Calu3 (cell line): Measurements from ENCODE around the gene MVK. TPM values are rescaled to one million over a fixed set of nuclear protein-coding genes. Genes with fewer than 3 reads are reported as not detected.

ENCODE experiments used
- BruUV-seq: library from RNA; stranded (reverse); fragments of 400-500 nt; replicated peaks from 2 replicates; lab custom pipeline; 2021; lab: Mats Ljungman, UMichigan
- CTCF ChIA-PET: fragments of 300-600 bp; sonication (Branson Sonifier 250); formaldehyde crosslinking; loops from one replicate; lab custom pipeline; 2022; ENCODE audit warnings: antibody characterized with exemption; lab: Charles Lee
- DNase-seq: peaks from one replicate; pipeline ENCODE4 v3.0.0; 2022
- H3K27ac Mint-ChIP-seq: one replicate; pipeline ENCODE4 v1.8.0; 2022; ENCODE audit warnings: mixed read lengths; ENCODE audit not compliant: unreplicated experiment
- H3K27me3 Mint-ChIP-seq: one replicate; pipeline ENCODE4 v1.8.0; 2022; ENCODE audit warnings: mixed read lengths; ENCODE audit not compliant: unreplicated experiment
- H3K36me3 Mint-ChIP-seq: one replicate; pipeline ENCODE4 v1.8.0; 2022; ENCODE audit warnings: mild to moderate bottlenecking, moderate library complexity, mixed read lengths; ENCODE audit not compliant: insufficient read depth, unreplicated experiment
- H3K4me1 Mint-ChIP-seq: one replicate; pipeline ENCODE4 v1.8.0; 2022; ENCODE audit warnings: mild to moderate bottlenecking, low read depth, mixed read lengths; ENCODE audit not compliant: unreplicated experiment
- H3K4me3 Mint-ChIP-seq: one replicate; pipeline ENCODE4 v1.8.0; 2022; ENCODE audit warnings: mild to moderate bottlenecking, low read depth, moderate library complexity, mixed read lengths; ENCODE audit not compliant: unreplicated experiment
- H3K9me3 Mint-ChIP-seq: one replicate; pipeline ENCODE4 v1.8.0; 2022; ENCODE audit warnings: low read depth, mixed read lengths; ENCODE audit not compliant: unreplicated experiment
- intact Hi-C: fragments of 100-400 bp; cut with micrococcal nuclease; formaldehyde crosslinking; loops from one replicate; pipeline ENCODE4 v1.10.0; 2022; ENCODE audit not compliant: unreplicated experiment
- total RNA-seq: library from RNA; stranded (reverse); gene quantifications from 2 replicates; pipeline ENCODE4 v1.2.3, GENCODE V29; 2022
- TF ChIP-seq, protein P1 (sequence below): fragments of 200-600 bp; IDR thresholded peaks from one replicate; pipeline ENCODE4 v1.8.0; 2022; ENCODE audit warnings: antibody characterized with exemption; ENCODE audit not compliant: unreplicated experiment

MVK gene
- total RNA-seq, 1 experiment from 2014 or later: 41.6 TPM

DNA sequence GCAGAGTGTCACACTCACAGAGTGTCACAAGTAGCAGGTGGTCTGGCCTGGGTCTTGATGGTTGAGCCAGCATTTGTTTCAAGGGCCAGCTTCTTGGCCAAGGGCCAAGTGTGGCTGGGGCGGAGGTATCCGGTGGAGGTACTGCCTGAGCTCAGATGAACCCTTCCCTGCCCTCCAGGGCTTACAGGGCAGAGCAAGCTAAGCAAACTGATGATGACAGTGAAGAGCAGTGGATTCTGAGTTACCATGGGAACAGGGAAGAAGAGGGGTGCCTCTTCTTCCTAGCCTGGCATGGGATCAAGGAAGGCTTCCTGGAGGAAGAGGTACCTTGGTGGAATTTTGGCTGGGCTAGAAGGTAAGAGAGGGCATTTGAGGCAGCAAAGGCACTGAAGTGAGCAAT lies 35.7 kb downstream of the MVK start:
- H3K36me3 Mint-ChIP-seq: no peaks in the 10 kb centered on the region
- H3K9me3 Mint-ChIP-seq: no peaks in the 10 kb centered on the region
- peaks cover 98% of the 10 kb centered on the region for H3K27me3 Mint-ChIP-seq
- intact Hi-C loops: no loop called here
- BruUV-seq: no TSS peak
- TF ChIP-seq, protein P1, sequence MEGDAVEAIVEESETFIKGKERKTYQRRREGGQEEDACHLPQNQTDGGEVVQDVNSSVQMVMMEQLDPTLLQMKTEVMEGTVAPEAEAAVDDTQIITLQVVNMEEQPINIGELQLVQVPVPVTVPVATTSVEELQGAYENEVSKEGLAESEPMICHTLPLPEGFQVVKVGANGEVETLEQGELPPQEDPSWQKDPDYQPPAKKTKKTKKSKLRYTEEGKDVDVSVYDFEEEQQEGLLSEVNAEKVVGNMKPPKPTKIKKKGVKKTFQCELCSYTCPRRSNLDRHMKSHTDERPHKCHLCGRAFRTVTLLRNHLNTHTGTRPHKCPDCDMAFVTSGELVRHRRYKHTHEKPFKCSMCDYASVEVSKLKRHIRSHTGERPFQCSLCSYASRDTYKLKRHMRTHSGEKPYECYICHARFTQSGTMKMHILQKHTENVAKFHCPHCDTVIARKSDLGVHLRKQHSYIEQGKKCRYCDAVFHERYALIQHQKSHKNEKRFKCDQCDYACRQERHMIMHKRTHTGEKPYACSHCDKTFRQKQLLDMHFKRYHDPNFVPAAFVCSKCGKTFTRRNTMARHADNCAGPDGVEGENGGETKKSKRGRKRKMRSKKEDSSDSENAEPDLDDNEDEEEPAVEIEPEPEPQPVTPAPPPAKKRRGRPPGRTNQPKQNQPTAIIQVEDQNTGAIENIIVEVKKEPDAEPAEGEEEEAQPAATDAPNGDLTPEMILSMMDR: no peak
- H3K4me1 Mint-ChIP-seq: no peaks in the 10 kb centered on the region
- CTCF ChIA-PET: no interaction called here
- H3K4me3 Mint-ChIP-seq: no peak overlapping the region
- DNase-seq: no peak
- no peak overlapping the region for H3K27ac Mint-ChIP-seq

DNA sequence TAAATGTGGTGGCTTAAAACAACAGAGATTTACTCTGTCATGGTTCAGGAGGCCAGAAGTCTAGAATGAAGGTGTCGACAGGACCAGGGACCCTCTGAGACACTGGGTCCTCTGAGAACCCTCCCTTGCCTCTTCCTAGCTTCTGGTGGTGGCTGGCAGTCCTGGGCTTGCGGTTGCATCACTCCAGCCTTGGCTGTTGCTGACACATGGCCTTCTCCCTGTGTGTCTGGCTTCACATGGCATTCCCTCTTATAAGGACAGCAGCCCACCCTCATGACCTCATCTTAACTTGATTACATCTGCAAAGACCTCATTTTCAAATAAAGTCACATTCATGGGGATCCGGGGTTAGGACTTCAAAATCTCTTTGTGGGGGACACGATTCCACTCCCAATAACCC lies 36.9 kb downstream of the MVK start:
- TF ChIP-seq, protein P1: no peak
- H3K4me1 Mint-ChIP-seq: no peaks in the 10 kb centered on the region
- CTCF ChIA-PET: interaction anchor here (0.6 kb wide), 1 partner anchor 682 kb away, joined by 3 read pairs; no protein-coding TSS in a partner anchor
- no peak overlapping the region for H3K4me3 Mint-ChIP-seq
- no peak overlapping the region for H3K27ac Mint-ChIP-seq
- H3K9me3 Mint-ChIP-seq: no peaks in the 10 kb centered on the region
- no TSS peak for BruUV-seq
- no peaks in the 10 kb centered on the region for H3K36me3 Mint-ChIP-seq
- intact Hi-C loops: loop anchor here (5.0 kb wide), 1 partner anchor 167 kb away; no protein-coding TSS in a partner anchor
- no peak for DNase-seq
- H3K27me3 Mint-ChIP-seq: peaks cover 100% of the 10 kb centered on the region

- intact Hi-C loops: loop anchor here (5.0 kb wide), 1 partner anchor 166 kb away; no protein-coding TSS in a partner anchor
- no peak for DNase-seq
- CTCF ChIA-PET: no interaction called here
- Mint-ChIP-seq H3K36me3 (no peaks in the 10 kb centered on the region), H3K4me1 (no peaks in the 10 kb centered on the region), H3K27ac (no peak overlapping the region), H3K9me3 (no peaks in the 10 kb centered on the region), H3K27me3 (peaks cover 100% of the 10 kb centered on the region), H3K4me3 (no peak overlapping the region)
- no TSS peak for BruUV-seq
- TF ChIP-seq, protein P1: no peak
Measured at GRCh38 chr12:109611223-109611622, 37.6 kb downstream of the MVK start.

GRCh38 chr12:109612003-109612402 lies 38.4 kb downstream of the MVK start:
- no peak overlapping the region for H3K27ac Mint-ChIP-seq
- H3K9me3 Mint-ChIP-seq: no peaks in the 10 kb centered on the region
- no peak overlapping the region for H3K4me3 Mint-ChIP-seq
- peaks cover 100% of the 10 kb centered on the region for H3K27me3 Mint-ChIP-seq
- no peaks in the 10 kb centered on the region for H3K4me1 Mint-ChIP-seq
- CTCF ChIA-PET: interaction anchor here (0.7 kb wide), 1 partner anchor 30 kb away, joined by 3 read pairs; no protein-coding TSS in a partner anchor
- no peak for DNase-seq
- TF ChIP-seq, protein P1: no peak
- intact Hi-C loops: loop anchor here (5.0 kb wide), 1 partner anchor 165 kb away; no protein-coding TSS in a partner anchor
- H3K36me3 Mint-ChIP-seq: no peaks in the 10 kb centered on the region
- no TSS peak for BruUV-seq
